Body of pancreas (tissue), 4 donors: ENCODE data around the gene BACH2. TPM values are rescaled to one million over a fixed set of nuclear protein-coding genes. Genes with fewer than 3 reads are reported as not detected.

Experiments
- ATAC-seq: fragments of 150-250 bp; one replicate; pipeline ENCODE4 v1.9.1; 2016
- DNase-seq, 4 donors: peaks; one replicate each; pipeline ENCODE4 v3.0.0-alpha.2; 2019
- H3K27ac ChIP-seq, 4 donors: fragments of 200-600 bp; sonication (generic); 1 replicate in 3 of 4; 2 replicates in 1 of 4; pipeline versions ENCODE4 v1.5.1 to v1.6.1; 2016 to 2019; ENCODE audit warnings: mild to moderate bottlenecking in 1 of 4, mixed read lengths in 1 of 4, moderate library complexity in 1 of 4
- H3K27me3 ChIP-seq, 2 donors: fragments of 200-600 bp; sonication (generic); one replicate each; pipeline ENCODE4 v1.6.0; 2016; ENCODE audit warnings: mild to moderate bottlenecking in 1 of 2
- H3K36me3 ChIP-seq, 2 donors: fragments of 200-600 bp; sonication (generic); replicated peaks in 1 of 2; 2 replicates each; pipeline ENCODE4 v1.5.1; 2016; ENCODE audit warnings: low read depth in 2 of 2; ENCODE audit not compliant: insufficient read depth in 1 of 2
- H3K4me1 ChIP-seq: fragments of 200-600 bp; sonication (generic); one replicate; pipeline ENCODE4 v1.6.0; 2016
- H3K4me3 ChIP-seq, 2 donors: fragments of 200-600 bp; sonication (generic); 1 replicate in 1 of 2; 2 replicates in 1 of 2; pipeline ENCODE4 v1.5.1; 2016 to 2019
- H3K9me3 ChIP-seq, 3 donors: fragments of 200-600 bp; sonication (generic); 1 replicate in 2 of 3; 2 replicates in 1 of 3; pipeline ENCODE4 v1.5.1; 2016
- CTCF ChIP-seq, 7 experiments: fragments of 450-650 bp in 4 of 7; fragments of 200-600 bp in 3 of 7; sonication (generic) in 3 of 7; IDR thresholded peaks; one replicate each; pipeline ENCODE4 v1.5.1; 2016 to 2019; ENCODE audit warnings: antibody characterized with exemption in 7 of 7
- POLR2A ChIP-seq, 3 donors: fragments of 450-650 bp; IDR thresholded peaks; one replicate each; pipeline ENCODE4 v1.6.1; 2016; ENCODE audit warnings: antibody characterized with exemption in 3 of 3, mild to moderate bottlenecking in 2 of 3
- WGBS, 2 donors: methylation state at CpG; one replicate each; pipeline ENCODE4 v1.1.5; 2017; 5-methylcytosine and 5-hydroxymethylcytosine counted together
- intact Hi-C: fragments of 100-400 bp; cut with DNase I; formaldehyde crosslinking; loops from one replicate; pipeline ENCODE4 v1.15.1; 2023
- total RNA-seq, 2 donors: library from RNA; depleted of rRNA; stranded (reverse); fragments of >200 nt; gene quantifications; one replicate each; pipeline ENCODE4 v1.1.0, GENCODE V29; 2016

BACH2 gene
- total RNA-seq, 2 donors from 2014 or later = 2.1 to 3.3 TPM

GRCh38 chr6:90257486-90257738 is 39.2 kb downstream of the BACH2 start:
- H3K4me3 ChIP-seq = no peak overlapping the region
- no peaks in the 10 kb centered on the region for H3K36me3 ChIP-seq
- intact Hi-C loops = no loop called here
- H3K27ac ChIP-seq = no peak overlapping the region
- H3K4me1 ChIP-seq = no peaks in the 10 kb centered on the region
- no peak for TF ChIP-seq POLR2A (IDR thresholded peaks at IDR 0.05)
- TF ChIP-seq CTCF (IDR thresholded peaks at IDR 0.05) = no peak
- DNase-seq = no peak
- 75 to 76% methylated on average over 1 of the region's 1 CpG for WGBS, 2 donors
- H3K9me3 ChIP-seq = no peaks in the 10 kb centered on the region
- no peak for ATAC-seq
- no peaks in the 10 kb centered on the region for H3K27me3 ChIP-seq

GRCh38 chr6:90256698-90257485 is 39.8 kb downstream of the BACH2 start:
- intact Hi-C loops = no loop called here
- H3K36me3 ChIP-seq = no peaks in the 10 kb centered on the region
- DNase-seq (no peak), ATAC-seq (no peak)
- WGBS, 2 donors = 86 to 91% methylated on average over 4 of the region's 4 CpGs
- no peaks in the 10 kb centered on the region for H3K27me3 ChIP-seq
- H3K4me3 ChIP-seq = no peak overlapping the region
- H3K4me1 ChIP-seq = no peaks in the 10 kb centered on the region
- H3K9me3 ChIP-seq = no peaks in the 10 kb centered on the region
- H3K27ac ChIP-seq = no peak overlapping the region
- no peak for TF ChIP-seq CTCF (IDR thresholded peaks at IDR 0.05)
- TF ChIP-seq POLR2A (IDR thresholded peaks at IDR 0.05) = no peak

- no peaks in the 10 kb centered on the region for H3K36me3 ChIP-seq
- no peak overlapping the region for H3K4me3 ChIP-seq
- H3K27ac ChIP-seq = no peak overlapping the region
- ATAC-seq (no peak), DNase-seq (no peak)
- H3K9me3 ChIP-seq = no peaks in the 10 kb centered on the region
- H3K27me3 ChIP-seq = no peaks in the 10 kb centered on the region
- no peak for TF ChIP-seq CTCF (IDR thresholded peaks at IDR 0.05)
- intact Hi-C loops = no loop called here
- 55 to 60% methylated on average over 2 of the region's 2 CpGs for WGBS, 2 donors
- H3K4me1 ChIP-seq = no peaks in the 10 kb centered on the region
These were observed 43.0 kb downstream of the BACH2 start for GRCh38 chr6:90253631-90254030.

- no peak overlapping the region for H3K4me3 ChIP-seq
- DNase-seq (no peak), ATAC-seq (no peak)
- H3K36me3 ChIP-seq = no peaks in the 10 kb centered on the region
- H3K9me3 ChIP-seq = no peaks in the 10 kb centered on the region
- H3K27me3 ChIP-seq = no peaks in the 10 kb centered on the region
- H3K4me1 ChIP-seq = no peaks in the 10 kb centered on the region
- intact Hi-C loops = no loop called here
- WGBS, 2 donors = 80 to 85% methylated on average over 4 of the region's 4 CpGs
- H3K27ac ChIP-seq = no peak overlapping the region
- TF ChIP-seq POLR2A (IDR thresholded peaks at IDR 0.05) = no peak
- TF ChIP-seq CTCF (IDR thresholded peaks at IDR 0.05) = no peak
These were observed 45.2 kb downstream of the BACH2 start for GRCh38 chr6:90251295-90251992.

GRCh38 chr6:90250405-90250804 is 46.2 kb downstream of the BACH2 start:
- 63 to 73% methylated on average over 2 of the region's 2 CpGs for WGBS, 2 donors
- no peaks in the 10 kb centered on the region for H3K27me3 ChIP-seq
- DNase-seq = no peak
- H3K9me3 ChIP-seq = no peaks in the 10 kb centered on the region
- H3K36me3 ChIP-seq = no peaks in the 10 kb centered on the region
- no peak overlapping the region for H3K27ac ChIP-seq
- intact Hi-C loops = no loop called here
- TF ChIP-seq CTCF (IDR thresholded peaks at IDR 0.05) (no peak), POLR2A (IDR thresholded peaks at IDR 0.05) (no peak)
- no peaks in the 10 kb centered on the region for H3K4me1 ChIP-seq
- ATAC-seq = no peak
- no peak overlapping the region for H3K4me3 ChIP-seq
